IMR-90 (cell line): ENCODE results near the gene MTFR1L. TPM values are rescaled to one million over a fixed set of nuclear protein-coding genes. Genes with fewer than 3 reads are reported as not detected.

Source experiments
- ATAC-seq: fragments of 200-7000 bp; cut with Tn5 transposase; 2 replicates; pipeline ENCODE4 v1.9.1; 2020; ENCODE audit warnings: low read depth, mild to moderate bottlenecking, moderate library complexity
- BruUV-seq: library from RNA; stranded (reverse); fragments of 400-500 nt; replicated peaks from 2 replicates; lab custom pipeline; 2021; lab: Mats Ljungman, UMichigan
- CTCF ChIA-PET: fragments of 300-600 bp; formaldehyde crosslinking; extraction: SDS; loops from one replicate; lab custom pipeline; 2021; ENCODE audit warnings: antibody characterized with exemption; lab: Yijun Ruan, JAX
- POLR2A ChIA-PET: fragments of 300-600 bp; sonication (Branson Sonifier 250); formaldehyde crosslinking; loops from one replicate; lab custom pipeline; 2022; ENCODE audit warnings: antibody characterized with exemption; ENCODE audit not compliant: unreplicated experiment; lab: Charles Lee
- DNase-seq: peaks from one replicate; pipeline ENCODE4 v3.0.0; 2013
- H2AFZ ChIP-seq: replicated peaks from 2 replicates; pipeline ENCODE3; 2013; ENCODE audit warnings: low read length, mild to moderate bottlenecking; ENCODE audit not compliant: poor library complexity
- H2AK5ac ChIP-seq: 2 replicates; pipeline ENCODE4 v1.6.1; 2013; ENCODE audit warnings: low read depth, low read length, inconsistent platforms
- H2AK9ac ChIP-seq: replicated peaks from 2 replicates; pipeline ENCODE3; 2013; ENCODE audit warnings: mild to moderate bottlenecking, low read depth, low read length, moderate library complexity; ENCODE audit not compliant: poor library complexity
- H2BK120ac ChIP-seq: 2 replicates; pipeline ENCODE4 v1.6.1; 2013; ENCODE audit warnings: low read depth, low read length, inconsistent platforms
- H2BK15ac ChIP-seq: 3 replicates; pipeline ENCODE4 v1.6.1; 2013; ENCODE audit warnings: low read depth, low read length, inconsistent platforms
- H2BK20ac ChIP-seq: 2 replicates; pipeline ENCODE4 v1.6.1; 2013; ENCODE audit warnings: low read depth, mild to moderate bottlenecking, inconsistent platforms, low read length, moderate library complexity
- H2BK5ac ChIP-seq: 2 replicates; pipeline ENCODE4 v1.6.1; 2013; ENCODE audit warnings: mild to moderate bottlenecking, low read depth, low read length, inconsistent platforms; ENCODE audit not compliant: poor library complexity, severe bottlenecking
- H3K14ac ChIP-seq: replicated peaks from 2 replicates; pipeline ENCODE4 v1.6.1; 2013; ENCODE audit warnings: low read depth, low read length, inconsistent platforms
- H3K18ac ChIP-seq: 2 replicates; pipeline ENCODE4 v1.6.1; 2013; ENCODE audit warnings: low read depth, low read length, control low read depth
- H3K23ac ChIP-seq: 2 replicates; pipeline ENCODE4 v1.6.1; 2013; ENCODE audit warnings: low read depth, low read length, inconsistent platforms
- H3K27ac ChIP-seq: 2 replicates; pipeline ENCODE4 v1.5.1; 2013; ENCODE audit warnings: mild to moderate bottlenecking, control low read depth, low read length; ENCODE audit not compliant: insufficient read depth
- H3K27me3 ChIP-seq: 2 replicates; pipeline ENCODE4 v1.6.1; 2013; ENCODE audit warnings: low read length; ENCODE audit not compliant: control insufficient read depth, insufficient read depth
- H3K36me3 ChIP-seq: 2 replicates; pipeline ENCODE4 v1.6.1; 2013; ENCODE audit warnings: low read length, mixed read lengths; ENCODE audit not compliant: control insufficient read depth, insufficient read depth
- H3K4ac ChIP-seq: 2 replicates; pipeline ENCODE4 v1.6.1; 2013; ENCODE audit warnings: low read depth, low read length, inconsistent platforms
- H3K4me1 ChIP-seq: 2 replicates; pipeline ENCODE4 v1.6.1; 2013; ENCODE audit warnings: low read length, mixed read lengths; ENCODE audit not compliant: control insufficient read depth, insufficient read depth
- H3K4me2 ChIP-seq: 2 replicates; pipeline ENCODE4 v1.6.1; 2013; ENCODE audit warnings: low read depth, mild to moderate bottlenecking, control low read depth, low read length, moderate library complexity
- H3K4me3 ChIP-seq: 2 replicates; pipeline ENCODE4 v1.5.1; 2013; ENCODE audit warnings: low read depth, mild to moderate bottlenecking, control low read depth, low read length, moderate library complexity; ENCODE audit not compliant: insufficient read depth
- H3K56ac ChIP-seq: 2 replicates; pipeline ENCODE4 v1.6.1; 2013; ENCODE audit warnings: low read length, inconsistent platforms; ENCODE audit not compliant: insufficient read depth; ENCODE audit errors: extremely low read depth
- H3K79me1 ChIP-seq, 2 experiments: 2 replicates each; pipeline ENCODE4 v1.6.1; 2013; ENCODE audit warnings: low read length in 2 of 2, inconsistent platforms in 1 of 2, low read depth in 1 of 2
- H3K9ac ChIP-seq: 2 replicates; pipeline ENCODE4 v1.6.1; 2013; ENCODE audit warnings: low read depth, low read length, control low read depth
- H3K9me1 ChIP-seq: 2 replicates; pipeline ENCODE4 v1.6.1; 2013; ENCODE audit warnings: low read length, inconsistent platforms; ENCODE audit not compliant: insufficient read depth
- H3K9me3 ChIP-seq: 2 replicates; pipeline ENCODE4 v1.6.1; 2013; ENCODE audit warnings: low read length; ENCODE audit not compliant: control insufficient read depth, insufficient read depth
- H4K20me1 ChIP-seq: 2 replicates; pipeline ENCODE4 v1.6.1; 2013; ENCODE audit warnings: low read length, inconsistent platforms; ENCODE audit not compliant: insufficient read depth
- H4K5ac ChIP-seq: 2 replicates; pipeline ENCODE4 v1.6.1; 2013; ENCODE audit warnings: mild to moderate bottlenecking, low read depth, low read length, control low read depth
- H4K8ac ChIP-seq, 2 experiments: 2 replicates each; pipeline ENCODE4 v1.6.1; 2013; ENCODE audit warnings: low read depth in 2 of 2, low read length in 2 of 2, control low read depth in 1 of 2, inconsistent platforms in 1 of 2
- H4K91ac ChIP-seq: 2 replicates; pipeline ENCODE4 v1.6.1; 2013; ENCODE audit warnings: low read depth, low read length, inconsistent platforms; ENCODE audit not compliant: insufficient read depth
- BHLHE40 ChIP-seq: fragments of 150-350 bp; IDR thresholded peaks from 2 replicates; pipeline ENCODE4 v1.6.1; 2016; ENCODE audit warnings: mild to moderate bottlenecking, low read depth, low read length
- ELK1 ChIP-seq: fragments of 150-350 bp; IDR thresholded peaks from 2 replicates; pipeline ENCODE4 v1.6.1; 2016; ENCODE audit warnings: low read depth, mild to moderate bottlenecking, low read length, moderate library complexity, borderline replicate concordance
- FOS ChIP-seq: fragments of 150-350 bp; IDR thresholded peaks from 2 replicates; pipeline ENCODE4 v1.6.1; 2016; ENCODE audit warnings: low read depth, low read length
- MAFK ChIP-seq: IDR thresholded peaks from 2 replicates; pipeline ENCODE4 v1.6.1; 2012; ENCODE audit warnings: low read depth, low read length, improper control_type of control experiment
- MAZ ChIP-seq: IDR thresholded peaks from 2 replicates; pipeline ENCODE4 v1.6.1; 2012; ENCODE audit warnings: low read depth, mild to moderate bottlenecking, low read length, improper control_type of control experiment, moderate library complexity, borderline replicate concordance
- MXI1 ChIP-seq: IDR thresholded peaks from 2 replicates; pipeline ENCODE4 v1.6.1; 2012; ENCODE audit warnings: low read depth, mild to moderate bottlenecking, low read length, moderate library complexity, borderline replicate concordance
- NFE2L2 ChIP-seq: fragments of 150-350 bp; IDR thresholded peaks from 2 replicates; pipeline ENCODE4 v1.6.1; 2016; ENCODE audit warnings: low read depth, mild to moderate bottlenecking, low read length
- POLR2A ChIP-seq: IDR thresholded peaks from 2 replicates; pipeline ENCODE4 v1.6.1; 2012; ENCODE audit warnings: mild to moderate bottlenecking, low read depth, low read length
- RAD21 ChIP-seq: IDR thresholded peaks from 2 replicates; pipeline ENCODE4 v1.6.1; 2012; ENCODE audit warnings: low read length, improper control_type of control experiment
- RCOR1 ChIP-seq: IDR thresholded peaks from 2 replicates; pipeline ENCODE4 v1.6.1; 2012; ENCODE audit warnings: mild to moderate bottlenecking, low read length, improper control_type of control experiment; ENCODE audit not compliant: insufficient replicate concordance
- WGBS, 2 experiments: methylation state at CpG; one replicate each; pipeline versions ENCODE4 v1.1.5 to v1.1.7; 2013; ENCODE audit warnings: missing lambda C conversion rate in 2 of 2; ENCODE audit not compliant: insufficient read length in 1 of 2; ENCODE audit errors: extremely low coverage in 2 of 2; 5-methylcytosine and 5-hydroxymethylcytosine counted together
- dilution Hi-C: fragments of 300-500 bp; cut with HindIII; formaldehyde crosslinking; loops from one replicate; pipeline ENCODE4 v1.14.3; 2018; ENCODE audit warnings: low sequenced_read_pairs; ENCODE audit not compliant: unreplicated experiment
- in situ Hi-C: fragments of 300-500 bp; cut with MboI; formaldehyde crosslinking; loops from 3 replicates; pipeline ENCODE4 v1.14.3; 2019; ENCODE audit warnings: low sequenced_read_pairs, inconsistent platforms, mixed read lengths
- intact Hi-C: fragments of 100-400 bp; cut with micrococcal nuclease; formaldehyde crosslinking; loops from 2 replicates; pipeline ENCODE4 v1.10.0; 2022
- polyA plus RNA-seq, 3 experiments: library from polyadenylated mRNA; depleted of rRNA; stranded (reverse); fragments of >200 nt; gene quantifications; 2 replicates each; pipeline ENCODE4 v1.2.3, GENCODE V29; 2012; ENCODE audit warnings: low replicate concordance in 1 of 3
- total RNA-seq: library from RNA; depleted of rRNA; stranded (reverse); fragments of >200 nt; gene quantifications from 2 replicates; pipeline ENCODE4 v1.2.3, GENCODE V29; 2012
- TF ChIP-seq, protein P1 (sequence below): conservative IDR thresholded peaks from 2 replicates; pipeline ENCODE4 v1.5.1; 2012; ENCODE audit warnings: mild to moderate bottlenecking, low read depth, low read length, improper control_type of control experiment
- TF ChIP-seq, protein P2 (sequence below): fragments of 150-350 bp; IDR thresholded peaks from 2 replicates; pipeline ENCODE4 v1.6.1; 2017; ENCODE audit warnings: mild to moderate bottlenecking, antibody characterized with exemption, low read length, low read depth

The MTFR1L gene
- total and polyA plus RNA-seq, 2 of the 4 experiments (the other 2 are of a cell fraction) = 69.1 to 69.7 TPM

DNA sequence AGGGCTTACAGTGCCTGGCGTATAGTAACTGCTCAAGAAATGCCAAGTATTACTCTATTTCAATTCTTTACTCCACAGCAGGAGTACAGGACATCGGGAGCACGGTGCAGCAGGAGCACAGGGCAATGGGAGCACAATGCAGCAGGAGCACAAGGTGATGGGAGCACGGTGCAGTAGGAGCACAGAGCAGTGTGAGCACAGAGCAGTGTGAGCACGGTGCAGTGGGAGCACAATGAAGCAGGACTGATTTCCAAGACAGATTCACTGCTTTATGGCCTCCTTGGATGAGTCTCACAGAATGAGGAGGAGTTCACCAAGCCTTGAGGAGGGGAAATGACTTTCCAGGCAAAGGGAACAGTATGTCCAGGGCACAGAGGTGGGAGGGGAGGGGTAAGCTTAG is 60.8 kb downstream of the MTFR1L start:
- Histone ChIP-seq H4K5ac (no peak overlapping the region), H3K36me3 (no peaks in the 10 kb centered on the region), H4K8ac (no peak overlapping the region), H4K91ac (no peak overlapping the region), H3K27ac (no peak overlapping the region), H3K4ac (no peak overlapping the region), H3K23ac (no peak overlapping the region), H3K4me2 (no peak overlapping the region), H3K4me1 (peaks cover 3% of the 10 kb centered on the region; the same call in 1 of the 2 replicates), H3K79me1 (no peaks in the 10 kb centered on the region; a peak in 1 of 4 replicates), H3K18ac (no peak overlapping the region), H3K9ac (no peak overlapping the region), H2BK15ac (no peak overlapping the region), H2AK9ac (no peak overlapping the region), H3K14ac (no peak overlapping the region; the same call in 1 of the 2 replicates), H3K9me3 (no peaks in the 10 kb centered on the region), H3K56ac (no peak overlapping the region), H2BK5ac (no peak overlapping the region), H4K20me1 (no peaks in the 10 kb centered on the region), H2BK20ac (no peak overlapping the region), H3K27me3 (no peaks in the 10 kb centered on the region), H2BK120ac (no peak overlapping the region), H2AK5ac (no peak overlapping the region; the same call in 1 of the 2 replicates), H3K9me1 (0 out of 2 replicates have a peak, but pooled peaks cover 3% of the 10 kb centered on the region), H3K4me3 (no peak overlapping the region), H2AFZ (no peak overlapping the region)
- ATAC-seq (no peak), DNase-seq (no peak)
- WGBS, 2 experiments = 94% methylated on average over 2 of the region's 5 CpGs; no CpG with 5 or more reads in 1 of the 2 experiments
- intact Hi-C loops (no loop called here), in situ Hi-C loops (no loop called here), dilution Hi-C loops (no loop called here)
- TF ChIP-seq, protein P1, sequence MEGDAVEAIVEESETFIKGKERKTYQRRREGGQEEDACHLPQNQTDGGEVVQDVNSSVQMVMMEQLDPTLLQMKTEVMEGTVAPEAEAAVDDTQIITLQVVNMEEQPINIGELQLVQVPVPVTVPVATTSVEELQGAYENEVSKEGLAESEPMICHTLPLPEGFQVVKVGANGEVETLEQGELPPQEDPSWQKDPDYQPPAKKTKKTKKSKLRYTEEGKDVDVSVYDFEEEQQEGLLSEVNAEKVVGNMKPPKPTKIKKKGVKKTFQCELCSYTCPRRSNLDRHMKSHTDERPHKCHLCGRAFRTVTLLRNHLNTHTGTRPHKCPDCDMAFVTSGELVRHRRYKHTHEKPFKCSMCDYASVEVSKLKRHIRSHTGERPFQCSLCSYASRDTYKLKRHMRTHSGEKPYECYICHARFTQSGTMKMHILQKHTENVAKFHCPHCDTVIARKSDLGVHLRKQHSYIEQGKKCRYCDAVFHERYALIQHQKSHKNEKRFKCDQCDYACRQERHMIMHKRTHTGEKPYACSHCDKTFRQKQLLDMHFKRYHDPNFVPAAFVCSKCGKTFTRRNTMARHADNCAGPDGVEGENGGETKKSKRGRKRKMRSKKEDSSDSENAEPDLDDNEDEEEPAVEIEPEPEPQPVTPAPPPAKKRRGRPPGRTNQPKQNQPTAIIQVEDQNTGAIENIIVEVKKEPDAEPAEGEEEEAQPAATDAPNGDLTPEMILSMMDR = no peak
- no peak for TF ChIP-seq MAFK
- TF ChIP-seq RCOR1 = no peak
- TF ChIP-seq MAZ = no peak
- no peak for TF ChIP-seq RAD21
- no peak for TF ChIP-seq BHLHE40
- TF ChIP-seq, protein P2, sequence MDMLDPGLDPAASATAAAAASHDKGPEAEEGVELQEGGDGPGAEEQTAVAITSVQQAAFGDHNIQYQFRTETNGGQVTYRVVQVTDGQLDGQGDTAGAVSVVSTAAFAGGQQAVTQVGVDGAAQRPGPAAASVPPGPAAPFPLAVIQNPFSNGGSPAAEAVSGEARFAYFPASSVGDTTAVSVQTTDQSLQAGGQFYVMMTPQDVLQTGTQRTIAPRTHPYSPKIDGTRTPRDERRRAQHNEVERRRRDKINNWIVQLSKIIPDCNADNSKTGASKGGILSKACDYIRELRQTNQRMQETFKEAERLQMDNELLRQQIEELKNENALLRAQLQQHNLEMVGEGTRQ = no peak
- TF ChIP-seq POLR2A = no peak
- no peak for TF ChIP-seq FOS
- no peak for TF ChIP-seq MXI1
- TF ChIP-seq ELK1 = no peak
- TF ChIP-seq NFE2L2 = no peak
- ChIA-PET POLR2A (no interaction called here), CTCF (no interaction called here)
- BruUV-seq = no TSS peak
